Measurements from ENCODE around the gene CEP131. TPM values are rescaled to one million over a fixed set of nuclear protein-coding genes. Genes with fewer than 3 reads are reported as not detected.

Gene CEP131
- total RNA-seq, 1 experiment from 2014 or later, result 20.2 TPM

DNA sequence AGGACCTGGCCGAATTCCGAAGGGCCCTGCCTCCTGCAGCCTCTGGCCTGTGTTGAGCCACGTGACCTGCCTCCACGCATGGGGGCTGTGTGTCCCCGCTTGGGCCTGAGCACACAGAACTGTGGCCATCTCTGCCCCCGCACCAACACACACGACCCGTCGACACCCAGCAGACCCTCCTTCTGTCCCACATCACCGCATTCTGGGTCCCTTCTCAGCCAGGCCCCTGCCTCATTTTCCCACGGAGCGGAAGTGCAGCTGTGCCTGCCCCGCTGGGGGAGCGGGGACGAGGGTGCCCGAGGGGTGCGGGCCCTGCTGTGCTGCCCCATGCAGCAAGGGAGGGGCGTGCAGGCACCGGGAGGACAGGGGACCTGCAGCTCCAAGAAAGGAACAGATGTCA, 34.8 kb upstream of the CEP131 start:
- H3K36me3 ChIP-seq (replicated peaks; ENCODE audit: control insufficient read depth, insufficient read depth, low read length), result peaks cover 2% of the 10 kb centered on the region
- H3K27me3 ChIP-seq (ENCODE audit: control insufficient read depth, insufficient read depth, low read length), result no peaks in the 10 kb centered on the region
- H3K4me3 ChIP-seq (ENCODE audit: insufficient read depth, low read depth, low read length), result no peak overlapping the region
- DNase-seq, result no peak

DNA sequence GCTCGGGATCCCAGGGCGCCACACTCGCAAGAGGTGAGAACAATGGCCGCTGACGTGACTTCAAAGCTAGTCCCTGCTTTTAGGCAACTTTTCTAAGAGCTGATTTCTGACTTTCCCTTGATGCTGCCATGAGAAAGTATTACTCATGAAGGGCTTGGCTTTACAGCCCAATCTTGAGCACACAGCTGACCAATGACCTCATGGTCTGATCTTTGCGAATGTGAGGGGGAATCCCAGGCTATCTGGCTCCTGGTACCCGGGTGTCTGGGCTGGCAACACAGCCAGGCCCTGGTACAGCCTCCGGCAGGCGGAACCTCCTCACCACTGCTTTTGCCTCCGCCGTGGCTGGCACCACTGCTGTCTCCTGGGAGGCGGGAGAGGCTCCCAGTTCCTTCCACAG, 33.9 kb upstream of the CEP131 start:
- Histone ChIP-seq H3K27me3 (ENCODE audit: control insufficient read depth, insufficient read depth, low read length) (no peaks in the 10 kb centered on the region), H3K36me3 (replicated peaks; ENCODE audit: control insufficient read depth, insufficient read depth, low read length) (peaks cover 2% of the 10 kb centered on the region; the same call in 1 of the 2 replicates), H3K4me3 (ENCODE audit: insufficient read depth, low read depth, low read length) (no peak overlapping the region)
- no peak for DNase-seq

DNA sequence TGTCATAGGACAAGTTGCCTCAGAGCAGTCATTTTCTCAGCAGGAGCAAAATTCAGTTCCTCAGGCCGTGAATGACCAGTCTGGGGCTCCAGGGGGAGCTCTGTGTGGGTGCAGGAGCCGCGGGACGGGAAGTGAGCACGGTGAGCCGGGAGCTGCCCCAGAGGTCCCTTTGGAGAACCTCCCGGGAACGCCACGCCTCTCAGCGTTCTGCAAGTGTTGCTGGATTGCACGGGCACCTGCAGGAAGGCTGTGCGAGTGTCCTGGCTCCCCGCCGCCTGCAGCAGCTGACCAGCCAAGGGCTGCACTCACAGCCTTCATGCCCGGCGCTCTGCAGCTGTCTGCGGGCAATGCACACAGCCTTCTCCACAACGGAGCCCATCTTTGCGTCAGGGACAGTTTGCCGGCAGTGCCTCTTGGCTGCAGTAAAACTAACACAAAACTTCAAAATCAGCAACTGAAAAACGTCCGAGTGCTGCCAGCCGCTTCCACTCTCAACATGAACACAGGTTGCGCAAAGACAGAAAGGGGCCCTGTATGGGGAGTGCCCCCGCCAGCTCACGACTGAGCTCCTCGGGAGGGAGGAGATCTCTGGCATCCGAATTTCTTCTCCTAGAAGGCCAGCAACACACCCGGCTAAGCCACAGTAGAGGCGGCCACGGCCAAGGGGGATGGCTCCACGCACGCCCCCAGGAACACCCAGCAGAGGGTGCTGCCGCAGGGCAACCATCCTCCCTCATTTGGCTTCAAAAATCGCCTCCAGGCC, 32.4 kb upstream of the CEP131 start:
- Histone ChIP-seq H3K36me3 (replicated peaks; ENCODE audit: control insufficient read depth, insufficient read depth, low read length) (peaks cover 2% of the 10 kb centered on the region; the same call in 1 of the 2 replicates), H3K4me3 (ENCODE audit: insufficient read depth, low read depth, low read length) (no peak overlapping the region), H3K27me3 (ENCODE audit: control insufficient read depth, insufficient read depth, low read length) (no peaks in the 10 kb centered on the region)
- peak; percentile 89 for DNase-seq

DNA sequence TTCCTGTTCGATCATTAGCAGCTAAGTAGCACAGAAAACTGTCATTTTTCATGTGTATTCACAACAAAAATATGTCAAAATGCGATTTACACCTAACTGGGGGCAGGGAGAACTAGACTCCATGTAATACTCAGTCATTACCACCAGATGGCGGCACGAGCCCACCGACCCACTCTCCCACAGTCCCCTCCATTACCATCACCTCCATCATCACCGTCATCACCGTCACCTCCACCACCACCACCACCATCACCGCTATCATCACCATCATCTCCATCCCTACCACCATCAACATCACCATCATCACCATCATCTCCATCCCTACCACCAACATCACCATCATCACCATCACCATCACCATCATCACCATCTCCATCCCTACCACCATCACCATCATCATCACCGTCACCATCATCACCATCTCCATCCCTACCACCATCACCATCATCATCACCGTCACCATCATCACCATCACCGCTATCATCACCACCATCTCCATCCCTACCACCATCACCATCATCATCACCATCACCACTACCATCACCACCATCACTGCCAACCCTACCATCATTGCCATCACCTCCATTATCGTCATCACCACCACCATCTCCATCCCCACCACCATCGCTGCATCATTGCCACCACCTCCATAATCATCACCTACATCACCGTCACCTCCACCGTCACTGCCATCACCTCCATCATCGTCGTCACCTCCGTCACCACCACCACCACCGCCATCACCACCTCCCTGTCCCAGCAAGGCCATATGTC, 30.8 kb upstream of the CEP131 start:
- H3K27me3 ChIP-seq (ENCODE audit: control insufficient read depth, insufficient read depth, low read length), result no peaks in the 10 kb centered on the region
- DNase-seq, result peak; percentile 87

DNA sequence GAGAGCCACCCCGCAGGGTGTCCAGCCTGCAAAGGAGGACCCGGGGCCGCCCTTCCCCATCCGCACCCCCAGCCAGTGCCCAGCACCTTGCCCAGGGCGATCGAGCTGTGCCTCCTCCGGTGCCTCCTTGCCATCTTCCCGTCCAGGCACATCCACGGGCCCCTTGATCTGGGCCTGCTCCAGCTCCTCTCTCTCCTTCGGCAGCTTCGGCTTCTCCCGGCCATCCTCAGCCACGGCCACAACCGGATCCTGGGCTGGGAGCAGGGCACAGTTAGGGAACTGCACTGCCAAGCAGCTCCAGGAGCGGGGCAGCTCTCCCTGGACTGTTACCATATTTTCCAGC, 30.2 kb upstream of the CEP131 start:
- H3K36me3 ChIP-seq (replicated peaks; ENCODE audit: control insufficient read depth, insufficient read depth, low read length), result no peaks in the 10 kb centered on the region; the same call in none of the 2 replicates
- H3K4me3 ChIP-seq (ENCODE audit: insufficient read depth, low read depth, low read length), result no peak overlapping the region
- no peaks in the 10 kb centered on the region for H3K27me3 ChIP-seq (ENCODE audit: control insufficient read depth, insufficient read depth, low read length)
- no peak for DNase-seq

More for the DNA sequence above, 30.8 kb upstream of the CEP131 start:
- Histone ChIP-seq H3K36me3 (replicated peaks; ENCODE audit: control insufficient read depth, insufficient read depth, low read length) (no peaks in the 10 kb centered on the region; the same call in none of the 2 replicates), H3K4me3 (ENCODE audit: insufficient read depth, low read depth, low read length) (no peak overlapping the region)

DNA sequence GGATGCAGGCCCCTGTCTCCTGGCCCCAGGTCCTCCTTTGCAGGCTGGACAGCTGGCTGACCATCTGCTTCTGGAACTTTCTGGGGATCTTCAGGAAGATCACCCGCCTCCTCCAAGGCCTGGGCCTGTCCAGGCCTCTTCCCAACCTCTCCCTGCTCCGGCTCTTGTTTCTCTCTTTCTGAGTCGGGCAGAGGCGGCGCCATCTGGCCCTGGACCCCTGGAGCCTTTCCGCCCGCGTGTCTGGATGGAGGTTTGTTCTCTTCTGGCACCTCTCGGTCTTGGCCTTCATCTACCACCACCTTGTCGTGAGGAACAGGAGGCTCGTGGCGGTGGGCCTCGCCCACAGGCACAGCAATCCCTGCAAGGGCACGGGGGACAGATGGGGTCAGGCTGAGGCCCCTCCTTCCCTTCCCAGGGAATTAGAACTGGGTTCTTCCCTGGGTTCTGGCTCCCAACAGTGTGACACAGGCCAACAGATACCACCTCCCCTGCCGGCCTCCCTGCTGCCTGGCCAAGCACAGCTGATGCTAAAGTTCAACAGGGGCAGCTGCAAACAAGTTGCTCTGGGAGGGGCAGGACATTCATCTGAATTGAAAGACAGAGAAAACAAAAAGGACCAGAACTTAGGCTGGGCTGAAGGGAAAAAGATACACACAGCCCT, 29.7 kb upstream of the CEP131 start:
- DNase-seq, result no peak
- H3K4me3 ChIP-seq (ENCODE audit: insufficient read depth, low read depth, low read length), result no peak overlapping the region
- H3K36me3 ChIP-seq (replicated peaks; ENCODE audit: control insufficient read depth, insufficient read depth, low read length), result no peaks in the 10 kb centered on the region; the same call in none of the 2 replicates
- no peaks in the 10 kb centered on the region for H3K27me3 ChIP-seq (ENCODE audit: control insufficient read depth, insufficient read depth, low read length)

DNA sequence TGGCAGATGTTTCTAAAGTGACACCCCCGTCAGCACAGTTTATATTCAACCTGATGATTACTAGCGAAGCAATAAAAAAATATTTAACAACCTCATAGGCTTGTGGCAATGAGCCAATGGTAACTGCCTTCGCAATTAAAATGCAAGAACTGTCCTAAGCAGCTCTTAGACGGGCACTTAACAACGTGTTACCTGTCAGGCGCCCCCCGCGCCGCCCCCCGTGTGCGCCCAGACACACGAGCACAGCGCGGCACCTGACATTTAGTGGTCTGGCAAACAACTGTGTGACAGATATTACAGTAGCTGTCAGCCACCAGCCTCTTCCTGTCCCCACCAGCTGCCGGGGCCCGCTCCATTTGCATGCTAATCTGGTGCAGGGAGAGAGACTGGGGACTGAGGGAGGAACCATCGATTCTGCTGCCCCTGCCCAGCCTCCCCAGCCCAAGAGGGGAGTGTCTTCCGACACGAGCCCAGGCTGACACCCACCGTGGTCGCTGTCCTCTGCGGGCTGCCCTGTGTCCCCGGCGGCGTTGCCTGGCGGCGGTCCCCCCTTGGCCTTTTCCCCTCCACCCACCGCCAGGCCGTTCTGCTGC, 29.0 kb upstream of the CEP131 start:
- no peak overlapping the region for H3K4me3 ChIP-seq (ENCODE audit: insufficient read depth, low read depth, low read length)
- peak; percentile 72 for DNase-seq
- H3K27me3 ChIP-seq (ENCODE audit: control insufficient read depth, insufficient read depth, low read length), result no peaks in the 10 kb centered on the region
- H3K36me3 ChIP-seq (replicated peaks; ENCODE audit: control insufficient read depth, insufficient read depth, low read length), result no peaks in the 10 kb centered on the region; the same call in none of the 2 replicates

DNA sequence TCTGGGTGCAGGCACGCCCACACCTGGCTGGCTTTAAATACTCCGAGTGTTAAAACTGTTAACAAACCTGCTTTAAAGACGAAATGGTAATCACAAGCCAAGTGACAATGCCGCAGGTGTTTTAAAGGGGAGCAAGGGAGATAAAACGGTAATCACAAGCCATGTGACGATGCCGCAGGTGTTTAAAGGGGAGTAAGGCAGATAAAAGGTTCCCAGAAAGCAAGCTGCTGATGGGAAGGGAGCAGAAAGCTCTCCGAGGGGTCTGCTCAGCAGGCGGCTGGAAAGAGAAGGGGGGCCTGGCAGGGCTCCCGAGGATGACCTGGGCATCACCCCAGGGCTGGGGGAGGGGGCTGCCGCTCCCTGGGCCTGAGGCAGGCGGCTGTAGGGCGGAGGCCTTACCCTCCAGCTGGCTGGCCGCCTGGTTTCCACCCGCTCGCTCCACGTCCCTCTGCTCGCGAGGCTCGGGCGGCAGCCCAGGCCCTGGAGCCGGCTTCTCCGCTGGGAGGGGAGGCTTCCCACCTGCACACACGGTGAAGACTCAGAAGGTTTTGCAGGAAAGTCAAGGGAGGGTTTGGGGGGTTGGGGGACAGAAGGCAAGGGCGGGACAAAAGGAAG, 28.4 kb upstream of the CEP131 start:
- Histone ChIP-seq H3K36me3 (replicated peaks; ENCODE audit: control insufficient read depth, insufficient read depth, low read length) (no peaks in the 10 kb centered on the region; the same call in none of the 2 replicates), H3K4me3 (ENCODE audit: insufficient read depth, low read depth, low read length) (no peak overlapping the region), H3K27me3 (ENCODE audit: control insufficient read depth, insufficient read depth, low read length) (no peaks in the 10 kb centered on the region)
- peak; percentile 69 for DNase-seq

DNA sequence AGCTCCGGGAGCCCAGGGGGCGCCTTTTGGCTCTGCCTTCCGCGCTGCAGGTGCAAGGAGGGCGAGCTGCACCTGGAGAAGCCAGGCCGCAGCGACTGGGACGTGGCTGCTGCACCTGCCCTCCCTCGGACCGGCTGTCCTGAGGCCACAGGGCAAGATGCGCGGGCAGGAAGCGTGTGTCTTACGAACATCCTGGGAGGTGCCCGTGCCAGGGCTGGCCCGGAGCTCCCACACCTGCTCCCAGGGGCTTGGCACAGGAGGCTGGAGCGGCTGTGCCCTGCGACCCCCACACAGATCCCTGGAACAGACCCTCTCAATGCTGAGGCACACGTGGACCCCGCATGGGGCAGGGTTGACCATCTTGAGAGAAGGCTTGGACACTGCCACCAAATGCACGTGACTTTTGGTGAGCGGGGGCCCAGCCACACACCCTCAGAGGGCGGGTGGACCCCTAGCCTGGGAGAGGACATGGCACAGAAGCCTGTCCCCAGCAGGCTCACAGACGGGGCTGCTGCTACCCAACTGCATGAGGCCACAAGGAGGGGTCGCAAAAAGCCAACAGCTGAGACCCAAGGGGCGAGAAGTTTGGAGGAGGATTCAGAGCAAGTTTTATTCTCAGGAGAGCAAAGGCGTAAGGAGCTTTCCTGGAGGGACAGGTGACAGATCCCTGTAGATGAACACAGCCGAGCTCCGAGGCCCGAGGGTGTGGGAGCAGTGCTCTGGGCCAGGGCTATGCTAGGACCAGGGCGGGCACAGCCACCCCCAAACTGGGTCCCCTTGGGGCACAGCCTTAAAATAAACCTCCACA, 27.7 kb upstream of the CEP131 start:
- no peaks in the 10 kb centered on the region; the same call in none of the 2 replicates for H3K36me3 ChIP-seq (replicated peaks; ENCODE audit: control insufficient read depth, insufficient read depth, low read length)
- H3K4me3 ChIP-seq (ENCODE audit: insufficient read depth, low read depth, low read length), result no peak overlapping the region
- no peaks in the 10 kb centered on the region for H3K27me3 ChIP-seq (ENCODE audit: control insufficient read depth, insufficient read depth, low read length)
- no peak for DNase-seq

DNA sequence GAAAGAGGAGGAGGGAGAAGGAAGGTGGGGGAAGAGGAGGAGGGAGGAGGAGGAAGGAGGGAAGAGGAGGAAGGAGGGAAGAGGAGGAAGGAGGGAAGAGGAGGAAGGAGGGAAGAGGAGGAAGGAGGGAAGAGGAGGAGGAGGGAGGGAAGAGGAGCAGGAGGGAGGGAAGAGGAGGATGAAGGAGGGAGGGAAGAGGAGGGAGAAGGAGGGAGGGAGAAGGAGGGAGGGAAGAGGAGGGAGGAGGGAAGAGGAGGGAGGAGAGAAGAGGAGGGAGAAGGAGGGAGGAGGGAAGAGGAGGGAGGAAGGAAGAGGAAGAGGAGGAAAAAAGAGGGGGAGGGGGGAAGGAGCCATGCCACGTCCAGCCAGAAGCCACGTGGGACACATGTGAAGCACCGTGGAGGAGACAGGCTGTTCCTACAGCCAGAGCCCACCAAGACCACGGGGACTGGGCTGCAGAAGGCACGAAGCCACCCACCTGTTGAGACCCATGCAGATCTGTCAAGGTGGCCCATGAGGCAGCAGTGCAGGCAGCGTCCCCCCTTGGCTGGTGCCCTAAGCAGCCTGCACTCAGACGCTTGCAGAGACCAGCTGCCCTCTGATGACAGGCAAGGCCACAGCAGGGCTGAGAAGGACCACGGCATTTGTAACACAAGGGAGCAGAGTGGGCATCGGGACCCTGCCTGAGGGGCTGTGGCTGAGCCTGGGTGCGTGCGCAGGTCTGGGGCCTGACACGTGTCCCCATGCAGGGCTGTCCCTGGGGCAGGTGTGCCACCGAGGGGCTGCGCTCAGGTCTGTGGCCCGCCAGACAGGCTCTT, 26.7 kb upstream of the CEP131 start:
- Histone ChIP-seq H3K4me3 (ENCODE audit: insufficient read depth, low read depth, low read length) (no peak overlapping the region), H3K36me3 (replicated peaks; ENCODE audit: control insufficient read depth, insufficient read depth, low read length) (no peaks in the 10 kb centered on the region; the same call in none of the 2 replicates), H3K27me3 (ENCODE audit: control insufficient read depth, insufficient read depth, low read length) (no peaks in the 10 kb centered on the region)
- DNase-seq, result no peak

DNA sequence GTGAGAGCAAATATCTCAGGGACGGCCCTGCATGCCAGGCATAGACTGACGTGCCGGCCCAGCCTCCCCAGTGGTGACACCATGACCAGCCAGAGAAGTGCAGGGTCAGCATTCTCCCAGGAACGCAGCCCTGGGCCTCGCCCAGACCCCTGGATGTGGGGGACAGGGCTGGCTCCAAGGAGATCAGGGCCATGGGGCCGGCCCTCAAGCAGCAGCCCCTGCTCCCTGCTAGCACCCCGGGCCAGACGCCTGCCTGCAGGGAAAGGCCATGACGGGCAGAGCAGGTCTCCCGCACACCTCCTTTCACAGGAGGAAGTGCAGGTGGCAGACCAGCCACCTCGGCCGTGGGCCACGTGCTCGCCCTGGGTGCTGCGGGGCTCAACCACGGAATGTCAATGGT, 25.9 kb upstream of the CEP131 start:
- no peak overlapping the region for H3K4me3 ChIP-seq (ENCODE audit: insufficient read depth, low read depth, low read length)
- no peak for DNase-seq

DNA sequence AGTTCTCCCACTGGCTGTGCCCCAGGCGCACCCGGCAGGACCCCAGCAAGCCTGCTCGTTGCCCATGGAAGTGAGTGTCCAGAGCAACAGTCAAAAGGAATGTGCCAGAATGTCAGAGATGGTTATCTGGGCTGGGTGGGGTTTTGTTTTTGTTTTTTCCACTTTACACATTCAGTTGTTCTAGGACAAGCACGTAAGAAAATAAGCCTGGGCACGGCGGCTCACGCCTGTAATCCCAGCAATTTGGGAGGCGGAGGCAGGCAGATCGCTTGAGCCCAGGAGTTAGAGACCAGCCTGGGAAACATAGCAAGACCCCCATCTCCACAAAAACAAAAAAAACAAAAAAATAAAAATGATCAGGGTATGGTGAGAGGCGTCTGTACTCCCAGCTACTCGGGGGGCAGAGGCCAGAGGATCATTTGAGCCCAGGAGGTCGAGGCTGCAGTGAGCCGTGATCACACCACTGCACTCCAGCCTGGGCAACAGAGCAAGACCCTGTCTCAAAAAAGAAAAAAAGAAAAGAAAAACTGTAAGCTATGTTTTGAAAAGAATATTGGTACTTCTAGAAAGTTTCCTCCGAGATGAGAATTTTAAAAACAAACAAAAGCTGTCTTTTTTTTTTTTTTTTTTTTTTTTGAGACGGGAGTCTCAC, 24.7 kb upstream of the CEP131 start:
- no peak for DNase-seq
- Histone ChIP-seq H3K4me3 (ENCODE audit: insufficient read depth, low read depth, low read length) (no peak overlapping the region), H3K36me3 (replicated peaks; ENCODE audit: control insufficient read depth, insufficient read depth, low read length) (no peaks in the 10 kb centered on the region; the same call in none of the 2 replicates), H3K27me3 (ENCODE audit: control insufficient read depth, insufficient read depth, low read length) (no peaks in the 10 kb centered on the region)

More for the DNA sequence above, 25.9 kb upstream of the CEP131 start:
- no peaks in the 10 kb centered on the region for H3K27me3 ChIP-seq (ENCODE audit: control insufficient read depth, insufficient read depth, low read length)
- H3K36me3 ChIP-seq (replicated peaks; ENCODE audit: control insufficient read depth, insufficient read depth, low read length), result no peaks in the 10 kb centered on the region; the same call in none of the 2 replicates

All from H7 (cell line).